Left renal cortex interstitium (tissue), 4 donors: Measurements from ENCODE around the gene GPR37L1. TPM values are rescaled to one million over a fixed set of nuclear protein-coding genes. Genes with fewer than 3 reads are reported as not detected.

Experiments
- DNase-seq, 4 donors: peaks; one replicate each; pipeline ENCODE4 v3.0.0-alpha.2; 2013; ENCODE audit warnings: low read depth in 4 of 4, low spot score in 2 of 4, missing footprints in 1 of 4
- polyA plus RNA-seq, 4 donors: library from polyadenylated mRNA; unstranded; fragments of 120-200 nt; gene quantifications; one replicate each; pipeline ENCODE4 v1.2.1, GENCODE V29; 2013; ENCODE audit not compliant: insufficient read length in 4 of 4

Gene GPR37L1, protein sequence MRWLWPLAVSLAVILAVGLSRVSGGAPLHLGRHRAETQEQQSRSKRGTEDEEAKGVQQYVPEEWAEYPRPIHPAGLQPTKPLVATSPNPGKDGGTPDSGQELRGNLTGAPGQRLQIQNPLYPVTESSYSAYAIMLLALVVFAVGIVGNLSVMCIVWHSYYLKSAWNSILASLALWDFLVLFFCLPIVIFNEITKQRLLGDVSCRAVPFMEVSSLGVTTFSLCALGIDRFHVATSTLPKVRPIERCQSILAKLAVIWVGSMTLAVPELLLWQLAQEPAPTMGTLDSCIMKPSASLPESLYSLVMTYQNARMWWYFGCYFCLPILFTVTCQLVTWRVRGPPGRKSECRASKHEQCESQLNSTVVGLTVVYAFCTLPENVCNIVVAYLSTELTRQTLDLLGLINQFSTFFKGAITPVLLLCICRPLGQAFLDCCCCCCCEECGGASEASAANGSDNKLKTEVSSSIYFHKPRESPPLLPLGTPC
- under 1 TPM; 0.03 to 0.10 (median 0.06) TPM for polyA plus RNA-seq

DNA sequence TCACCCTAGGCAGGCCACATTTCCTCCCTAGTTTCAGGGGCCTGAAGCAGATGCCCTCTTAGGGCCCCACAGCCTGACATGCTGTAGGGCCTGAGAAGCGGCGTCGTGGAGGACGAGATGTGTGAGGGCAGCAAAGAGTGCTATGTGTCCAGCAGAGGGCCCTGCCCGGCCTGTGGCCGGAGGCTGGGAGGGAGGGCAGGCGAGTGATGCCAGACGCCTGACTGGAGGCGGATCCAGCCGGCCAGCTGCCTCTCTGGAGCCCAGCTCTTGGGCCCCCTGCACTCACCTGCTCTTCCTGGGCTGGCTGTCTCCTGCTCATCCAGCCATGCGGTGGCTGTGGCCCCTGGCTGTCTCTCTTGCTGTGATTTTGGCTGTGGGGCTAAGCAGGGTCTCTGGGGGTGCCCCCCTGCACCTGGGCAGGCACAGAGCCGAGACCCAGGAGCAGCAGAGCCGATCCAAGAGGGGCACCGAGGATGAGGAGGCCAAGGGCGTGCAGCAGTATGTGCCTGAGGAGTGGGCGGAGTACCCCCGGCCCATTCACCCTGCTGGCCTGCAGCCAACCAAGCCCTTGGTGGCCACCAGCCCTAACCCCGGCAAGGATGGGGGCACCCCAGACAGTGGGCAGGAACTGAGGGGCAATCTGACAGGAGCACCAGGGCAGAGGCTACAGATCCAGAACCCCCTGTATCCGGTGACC lies at the start of gene GPR37L1:
TSS of gene GPR37L1 (plus strand) at position 279 of the 697 bp plus-strand sequence. CDS start at position 326, 47 bp downstream.
- DNase-seq: no peak

GRCh38 chr1:202073206-202073605 lies 49.5 kb upstream of the GPR37L1 start:
- DNase-seq: no peak

- no peak for DNase-seq
These were observed 47.7 kb upstream of the GPR37L1 start for GRCh38 chr1:202074985-202075384.

- DNase-seq: no peak
These were observed 47.3 kb upstream of the GPR37L1 start for GRCh38 chr1:202075389-202075788.

GRCh38 chr1:202076050-202076511 lies 46.6 kb upstream of the GPR37L1 start:
- no peak for DNase-seq

DNA sequence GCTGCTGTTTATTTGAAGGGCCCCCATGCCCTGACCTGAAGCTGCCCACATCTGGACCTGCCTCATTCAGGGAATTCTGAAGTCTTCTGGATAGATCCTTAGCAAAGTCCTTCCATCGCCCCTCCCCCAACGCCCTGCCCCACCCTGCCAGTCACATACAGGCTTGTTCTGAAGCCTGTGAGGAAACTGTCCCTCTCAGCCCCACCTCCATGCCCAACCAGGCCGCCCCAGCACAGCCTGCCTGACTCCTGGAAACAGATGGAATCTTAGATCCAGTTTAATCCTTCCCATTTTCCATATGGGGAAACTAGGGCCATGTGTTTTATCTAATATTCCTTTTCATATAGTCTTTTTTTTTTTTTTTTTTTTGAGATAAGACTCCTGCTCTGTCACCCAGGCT lies 44.5 kb upstream of the GPR37L1 start:
- no peak for DNase-seq

DNA sequence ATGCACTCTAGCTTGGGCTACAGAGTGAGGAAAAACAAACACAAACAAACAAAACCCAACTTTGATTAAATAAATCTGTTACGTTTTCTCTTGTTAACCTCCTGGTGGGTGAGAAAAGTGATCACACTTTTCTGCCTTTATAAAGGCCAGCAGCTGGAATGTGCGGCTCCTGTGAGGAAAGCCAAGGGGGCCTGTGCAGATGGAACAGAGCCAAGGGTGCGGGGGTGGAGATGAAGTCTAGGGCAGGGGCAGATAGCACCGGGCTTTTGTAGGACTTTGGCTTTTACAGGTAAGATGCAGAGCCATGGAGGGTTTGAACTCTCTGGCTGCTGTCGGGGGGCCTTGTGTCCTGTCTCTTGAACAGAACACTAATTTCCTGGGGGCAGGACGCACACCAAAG lies 40.7 kb upstream of the GPR37L1 start:
- DNase-seq: no peak

DNA sequence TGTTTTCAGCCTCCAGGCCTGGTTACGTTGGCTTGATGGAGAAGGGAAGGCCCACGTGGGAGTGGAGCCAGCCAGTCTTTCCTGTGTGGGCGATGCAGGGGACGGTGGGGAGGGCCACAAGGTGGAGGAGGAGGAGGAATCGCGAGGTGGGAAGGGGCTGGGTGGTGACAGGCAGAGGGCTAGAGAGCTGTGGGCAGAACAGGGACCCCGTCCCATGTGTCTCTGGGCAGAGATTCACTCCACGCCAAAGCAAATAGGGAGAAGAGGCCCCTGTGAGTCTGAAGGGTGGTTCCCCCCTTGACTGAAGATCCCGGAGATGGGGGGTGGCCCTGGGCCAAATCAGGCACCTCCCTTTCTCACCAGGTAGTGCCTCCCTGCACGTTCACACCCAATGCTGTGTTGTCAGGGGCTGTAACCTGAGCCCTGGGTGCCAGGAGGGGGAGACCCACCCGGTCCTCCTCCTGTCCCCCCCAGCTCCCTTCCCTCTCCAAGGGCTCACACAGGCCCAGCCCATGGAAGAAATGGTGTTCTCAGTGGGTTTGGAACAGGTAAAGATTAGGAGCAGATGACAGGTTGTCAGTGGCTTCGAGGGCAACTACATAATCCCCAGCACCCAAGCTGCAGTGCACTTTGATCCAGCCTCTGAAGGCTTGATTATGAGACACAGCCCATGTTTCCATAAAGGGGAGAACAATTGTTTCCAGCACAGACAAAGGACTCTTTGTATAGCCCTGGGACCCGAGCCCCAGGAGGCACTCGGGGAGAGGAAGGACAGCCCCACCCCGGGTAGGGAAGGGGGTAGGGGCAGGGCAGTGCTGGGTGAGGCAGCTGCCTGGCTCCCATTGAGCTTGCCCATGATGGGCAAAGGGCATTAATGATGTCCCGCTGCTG lies 37.7 kb upstream of the GPR37L1 start:
- DNase-seq: no peak

DNA sequence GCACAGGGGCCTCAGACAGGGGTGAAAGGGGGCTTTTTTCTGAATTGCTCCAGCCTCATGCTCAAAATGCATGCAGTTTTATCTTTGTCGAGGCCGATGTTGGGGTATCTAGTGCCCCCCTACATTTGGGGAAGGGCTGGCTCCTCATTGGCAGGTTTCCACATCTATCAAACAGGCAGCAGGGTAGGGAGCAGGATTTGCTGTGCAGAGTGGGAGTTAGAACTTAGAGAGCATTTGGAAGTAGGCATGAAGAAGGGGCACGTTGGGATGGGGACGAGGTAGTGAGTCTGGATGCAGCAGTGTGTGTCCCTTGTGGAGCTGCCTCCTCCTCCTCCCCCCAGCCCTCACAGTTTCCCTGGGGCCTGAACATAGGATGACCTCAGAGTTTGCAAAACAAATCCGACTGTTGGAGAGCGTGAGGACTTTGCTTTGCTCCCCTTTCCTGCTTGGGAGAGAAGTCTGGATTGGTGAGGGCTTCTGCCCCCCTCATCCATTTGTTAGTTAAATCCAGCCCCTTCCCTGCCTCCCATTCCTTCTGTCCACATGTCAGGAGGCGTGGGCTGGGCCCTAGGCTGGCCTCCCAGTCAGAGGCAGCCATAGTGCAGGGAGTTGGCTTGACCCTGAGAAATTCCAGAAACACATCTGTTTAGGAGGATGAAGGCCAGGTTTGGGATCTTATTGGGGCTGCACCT lies 36.9 kb upstream of the GPR37L1 start:
- no peak for DNase-seq

DNA sequence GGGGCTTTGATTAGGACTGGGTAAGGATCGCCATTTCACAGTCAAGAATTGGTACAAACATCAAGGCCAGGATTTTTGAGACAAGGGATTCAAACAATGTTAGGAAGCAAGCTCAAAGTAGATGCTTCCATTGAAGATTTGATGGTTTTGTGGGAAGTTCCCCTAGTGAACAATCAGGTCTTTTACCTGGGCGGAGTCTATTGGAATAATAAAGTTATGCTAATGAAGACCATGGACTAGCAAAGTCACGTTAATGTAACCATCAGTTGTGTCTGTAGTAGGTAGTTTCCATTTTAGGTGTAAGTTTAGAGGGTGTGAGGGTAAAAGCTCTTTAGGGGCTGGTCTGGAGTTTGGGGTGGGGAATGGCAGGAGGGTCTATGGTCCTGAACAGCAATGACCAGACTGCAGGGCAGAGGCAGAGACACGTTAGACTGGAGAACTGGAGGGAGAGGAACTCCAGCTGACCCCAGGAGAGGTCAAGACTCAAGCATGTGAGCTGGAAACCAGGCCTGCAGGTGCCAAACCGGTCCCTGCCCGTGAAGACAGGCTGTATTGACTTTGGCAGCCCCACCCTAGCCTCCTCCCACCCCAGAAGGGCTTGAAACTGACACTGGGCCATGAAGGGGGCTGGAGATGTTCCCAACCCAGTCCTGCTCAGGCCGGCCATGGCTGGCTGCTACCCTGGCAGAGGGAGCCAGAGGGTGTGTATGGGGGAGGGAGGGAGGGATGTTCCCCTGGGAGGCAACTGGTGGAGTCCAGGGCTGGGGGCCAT lies 36.0 kb upstream of the GPR37L1 start:
- no peak for DNase-seq

- no peak for DNase-seq
These were observed 34.5 kb upstream of the GPR37L1 start for GRCh38 chr1:202088206-202088605.

DNA sequence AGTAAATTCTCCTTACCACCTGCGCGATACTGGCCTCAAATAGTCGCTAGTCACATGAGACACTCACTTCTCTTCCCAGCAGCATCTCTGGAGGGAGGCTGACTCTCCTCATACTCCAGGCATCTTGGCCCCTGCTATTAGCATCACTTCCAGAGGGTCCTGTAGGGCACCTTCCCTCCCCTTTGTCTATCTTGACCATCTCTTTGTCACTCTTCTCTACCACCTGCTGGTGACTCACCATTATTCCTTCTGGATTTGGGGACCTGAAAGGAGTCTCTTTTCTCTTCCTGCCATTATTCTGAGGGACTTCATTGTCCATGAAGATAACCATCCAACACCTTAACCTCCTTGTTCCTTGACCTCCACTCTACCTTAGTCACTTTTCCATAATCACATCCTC lies 31.7 kb upstream of the GPR37L1 start:
- DNase-seq: no peak

GRCh38 chr1:202093858-202094257 lies 28.9 kb upstream of the GPR37L1 start:
- DNase-seq: no peak

GRCh38 chr1:202101184-202101583 lies 21.5 kb upstream of the GPR37L1 start:
- no peak for DNase-seq

- DNase-seq: no peak
These were observed 18.6 kb upstream of the GPR37L1 start for GRCh38 chr1:202104073-202104472.

- DNase-seq: no peak
These were observed 17.0 kb upstream of the GPR37L1 start for GRCh38 chr1:202105571-202106339.

- no peak for DNase-seq
These were observed 16.1 kb upstream of the GPR37L1 start for GRCh38 chr1:202106340-202107254.
